ENCODE data around the gene LAX1.
A peak's percentile ranks its signal among the peaks of the same experiment; 100 is the strongest.

Gene LAX1

GRCh38 chr1:203794764-203795440, 29.9 kb downstream of the LAX1 start:
- TF ChIP-seq, protein P1, sequence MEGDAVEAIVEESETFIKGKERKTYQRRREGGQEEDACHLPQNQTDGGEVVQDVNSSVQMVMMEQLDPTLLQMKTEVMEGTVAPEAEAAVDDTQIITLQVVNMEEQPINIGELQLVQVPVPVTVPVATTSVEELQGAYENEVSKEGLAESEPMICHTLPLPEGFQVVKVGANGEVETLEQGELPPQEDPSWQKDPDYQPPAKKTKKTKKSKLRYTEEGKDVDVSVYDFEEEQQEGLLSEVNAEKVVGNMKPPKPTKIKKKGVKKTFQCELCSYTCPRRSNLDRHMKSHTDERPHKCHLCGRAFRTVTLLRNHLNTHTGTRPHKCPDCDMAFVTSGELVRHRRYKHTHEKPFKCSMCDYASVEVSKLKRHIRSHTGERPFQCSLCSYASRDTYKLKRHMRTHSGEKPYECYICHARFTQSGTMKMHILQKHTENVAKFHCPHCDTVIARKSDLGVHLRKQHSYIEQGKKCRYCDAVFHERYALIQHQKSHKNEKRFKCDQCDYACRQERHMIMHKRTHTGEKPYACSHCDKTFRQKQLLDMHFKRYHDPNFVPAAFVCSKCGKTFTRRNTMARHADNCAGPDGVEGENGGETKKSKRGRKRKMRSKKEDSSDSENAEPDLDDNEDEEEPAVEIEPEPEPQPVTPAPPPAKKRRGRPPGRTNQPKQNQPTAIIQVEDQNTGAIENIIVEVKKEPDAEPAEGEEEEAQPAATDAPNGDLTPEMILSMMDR (IDR thresholded peaks at IDR 0.05; ENCODE audit: low read depth, low read length, missing control alignments): no peak
- peak overlapping the region; percentile 58 for H3K4me3 ChIP-seq (ENCODE audit: low read depth, low read length)
- no peak for DNase-seq (ENCODE audit: low read depth)
- in situ Hi-C loops (cut with HindIII; ENCODE audit: low sequenced_read_pairs): loop anchor here (5.0 kb wide), 2 partner anchors 48 to 68 kb away; no protein-coding TSS in a partner anchor

DNA sequence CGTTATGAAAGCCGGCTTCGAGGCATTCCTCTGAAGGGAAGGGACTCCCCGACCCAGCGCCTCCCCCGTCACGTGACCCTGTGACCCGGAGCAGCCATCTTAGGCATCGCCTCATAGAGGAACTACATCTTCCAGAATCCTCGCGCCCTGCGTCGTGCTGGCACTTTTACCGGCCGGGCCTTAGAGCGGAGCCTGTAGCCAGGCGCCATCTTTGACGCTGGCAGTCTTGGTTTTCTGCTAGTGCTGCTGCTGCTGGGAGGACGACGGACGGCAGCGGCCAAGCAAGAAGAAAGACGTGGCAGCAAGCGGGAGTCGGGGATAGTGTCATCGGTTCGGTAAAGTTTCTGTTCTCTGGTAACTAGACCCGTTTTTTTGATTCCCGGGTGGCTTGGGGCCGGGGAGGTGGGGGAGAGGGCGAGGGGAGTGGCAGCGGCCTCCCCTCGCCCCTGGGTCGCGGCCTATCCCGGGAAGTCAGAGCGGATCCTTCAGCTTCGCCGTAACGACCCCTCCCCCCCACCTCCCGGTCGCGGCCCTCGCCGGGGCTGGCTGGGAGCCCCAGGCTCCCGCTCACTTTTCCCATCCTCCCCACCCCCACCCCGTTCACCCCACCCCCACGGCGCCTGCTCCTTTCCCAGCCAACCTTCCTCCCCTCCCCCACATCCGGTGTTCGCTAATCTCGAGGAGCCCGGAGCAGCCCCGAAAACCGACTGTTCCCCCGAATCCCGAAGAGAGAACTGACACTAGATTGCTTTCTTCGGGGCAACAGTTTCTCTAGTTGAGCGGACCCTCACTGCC, 30.7 kb downstream of the LAX1 start, which contains the start of the genes ZBED6 and ZC3H11A:
ZBED6 (plus strand) TSS at position 183 of the 795 bp plus-strand sequence. CDS start 1,900 bp downstream, outside the sequence.
ZC3H11A (plus strand) TSS at position 183 of the 795 bp plus-strand sequence. CDS start 21,448 bp downstream, outside the sequence.
- peak; percentile 96 for DNase-seq (ENCODE audit: low read depth)
- TF ChIP-seq, protein P1 (IDR thresholded peaks at IDR 0.05; ENCODE audit: low read depth, low read length, missing control alignments): no peak
- H3K4me3 ChIP-seq (ENCODE audit: low read depth, low read length): peak within 1 kb of the TSS; percentile 58
- in situ Hi-C loops (cut with HindIII; ENCODE audit: low sequenced_read_pairs): loop anchor here (5.0 kb wide), 1 partner anchor 68 kb away; no protein-coding TSS in a partner anchor

- DNase-seq (ENCODE audit: low read depth): no peak
Observed at GRCh38 chr1:203796236-203796605, 31.2 kb downstream of the LAX1 start.

DNA sequence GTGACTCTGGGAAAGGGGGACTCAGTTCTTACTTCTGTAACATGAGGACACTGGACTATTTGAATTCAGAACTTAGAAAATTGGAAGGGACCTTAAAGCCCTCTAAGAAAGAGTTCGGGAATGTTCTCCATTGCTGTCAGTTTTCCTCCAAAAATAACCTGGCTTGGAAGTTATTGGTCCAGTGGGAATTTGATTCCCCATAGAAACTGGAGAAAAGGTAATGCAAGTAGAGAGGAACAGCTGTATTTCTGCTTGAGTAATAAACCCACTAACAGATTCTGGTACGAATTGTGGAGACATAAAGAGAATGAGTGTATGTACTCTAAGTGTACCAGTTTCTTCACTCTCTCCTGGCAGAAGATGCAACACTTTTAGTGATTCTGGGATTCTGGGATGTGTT, 32.2 kb downstream of the LAX1 start:
- TF ChIP-seq, protein P1 (IDR thresholded peaks at IDR 0.05; ENCODE audit: low read depth, low read length, missing control alignments): no peak
- peak overlapping the region; percentile 58 for H3K4me3 ChIP-seq (ENCODE audit: low read depth, low read length)
- in situ Hi-C loops (cut with HindIII; ENCODE audit: low sequenced_read_pairs): loop anchor here (5.0 kb wide), 1 partner anchor 70 kb away; no protein-coding TSS in a partner anchor
- no peak for DNase-seq (ENCODE audit: low read depth)

More at GRCh38 chr1:203796236-203796605, 31.2 kb downstream of the LAX1 start:
- TF ChIP-seq, protein P1 (IDR thresholded peaks at IDR 0.05; ENCODE audit: low read depth, low read length, missing control alignments): no peak
- in situ Hi-C loops (cut with HindIII; ENCODE audit: low sequenced_read_pairs): loop anchor here (5.0 kb wide), 1 partner anchor 69 kb away; no protein-coding TSS in a partner anchor
- H3K4me3 ChIP-seq (ENCODE audit: low read depth, low read length): peak overlapping the region; percentile 58

- in situ Hi-C loops (cut with HindIII; ENCODE audit: low sequenced_read_pairs): loop anchor here (5.0 kb wide), 1 partner anchor 71 kb away; no protein-coding TSS in a partner anchor
- DNase-seq (ENCODE audit: low read depth): no peak
- no peak overlapping the region for H3K4me3 ChIP-seq (ENCODE audit: low read depth, low read length)
- TF ChIP-seq, protein P1 (IDR thresholded peaks at IDR 0.05; ENCODE audit: low read depth, low read length, missing control alignments): no peak
Observed at GRCh38 chr1:203797948-203798655, 33.1 kb downstream of the LAX1 start.

DNA sequence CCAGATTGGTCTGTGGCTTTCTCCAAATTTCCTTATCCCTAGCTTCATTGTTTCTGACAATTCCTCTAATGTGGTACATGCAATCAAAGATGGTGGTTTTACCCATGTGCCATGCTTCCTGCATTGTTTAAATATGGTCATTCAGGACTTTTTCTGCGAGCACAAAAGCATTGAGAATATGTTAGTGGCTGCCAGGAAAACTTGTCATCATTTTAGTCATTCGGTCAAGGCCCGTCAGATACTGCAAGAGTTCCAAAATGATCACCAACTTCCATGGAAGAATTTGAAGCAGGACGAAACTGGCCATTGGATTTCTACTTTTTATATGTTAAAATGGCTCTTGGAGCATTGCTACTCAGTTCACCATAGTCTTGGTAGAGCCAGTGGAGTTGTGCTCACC, 34.2 kb downstream of the LAX1 start:
- TF ChIP-seq, protein P1 (IDR thresholded peaks at IDR 0.05; ENCODE audit: low read depth, low read length, missing control alignments): no peak
- DNase-seq (ENCODE audit: low read depth): no peak
- H3K4me3 ChIP-seq (ENCODE audit: low read depth, low read length): no peak overlapping the region
- in situ Hi-C loops (cut with HindIII; ENCODE audit: low sequenced_read_pairs): loop anchor here (5.0 kb wide), 1 partner anchor 72 kb away; no protein-coding TSS in a partner anchor

Measured in astrocyte of the cerebellum (primary cell).